ENCODE results near the gene EIF4A3.

- no peak for TF ChIP-seq CTCF (IDR thresholded peaks at IDR 0.05; ENCODE audit: insufficient read depth, low read depth, low read length)
- no peak for TF ChIP-seq EZH2 (IDR thresholded peaks at IDR 0.05; ENCODE audit: insufficient read depth, low read length)
Measured at GRCh38 chr17:80190716-80191115, 43.8 kb upstream of the EIF4A3 start.
